NCI-H128 (cell line): ENCODE data around the gene KIRREL1.

Experiments used
- DNase-seq: peaks from one replicate; lab custom pipeline; 2025; ENCODE audit not compliant: unreplicated experiment; lab: John Stamatoyannopoulos, UW

Gene KIRREL1

GRCh38 chr1:157993147-157993917 is at the start of gene KIRREL1:
Gene KIRREL1, plus strand, starts transcription at chr1:157993645. Its CDS starts 32 bp downstream, at chr1:157993677.
- DNase-seq, result no peak

- DNase-seq, result no peak
These were observed 48.7 kb upstream of the KIRREL1 start for GRCh38 chr1:157944663-157945280.

GRCh38 chr1:157948312-157949073 is 45.0 kb upstream of the KIRREL1 start:
- no peak for DNase-seq

GRCh38 chr1:157949074-157949354 is 44.4 kb upstream of the KIRREL1 start:
- DNase-seq, result no peak

GRCh38 chr1:157951230-157951629 is 42.2 kb upstream of the KIRREL1 start:
- no peak for DNase-seq

- DNase-seq, result no peak
These were observed 40.8 kb upstream of the KIRREL1 start for GRCh38 chr1:157952601-157953000.

- DNase-seq, result no peak
These were observed 38.2 kb upstream of the KIRREL1 start for GRCh38 chr1:157955221-157955620.

GRCh38 chr1:157955857-157956256 is 37.6 kb upstream of the KIRREL1 start:
- no peak for DNase-seq

- DNase-seq, result no peak
These were observed 36.7 kb upstream of the KIRREL1 start for GRCh38 chr1:157956732-157957131.

GRCh38 chr1:157958263-157958662 is 35.2 kb upstream of the KIRREL1 start:
- no peak for DNase-seq

GRCh38 chr1:157959750-157960149 is 33.7 kb upstream of the KIRREL1 start:
- no peak for DNase-seq

- DNase-seq, result no peak
These were observed 32.7 kb upstream of the KIRREL1 start for GRCh38 chr1:157960773-157961172.

- DNase-seq, result no peak
These were observed 31.4 kb upstream of the KIRREL1 start for GRCh38 chr1:157961805-157962762.

- no peak for DNase-seq
These were observed 29.7 kb upstream of the KIRREL1 start for GRCh38 chr1:157963713-157964112.

- no peak for DNase-seq
These were observed 27.9 kb upstream of the KIRREL1 start for GRCh38 chr1:157965584-157965983.

GRCh38 chr1:157966031-157966537 is 27.4 kb upstream of the KIRREL1 start:
- no peak for DNase-seq

GRCh38 chr1:157967205-157967604 is 26.2 kb upstream of the KIRREL1 start:
- DNase-seq, result no peak

GRCh38 chr1:157968508-157968907 is 24.9 kb upstream of the KIRREL1 start:
- no peak for DNase-seq

- no peak for DNase-seq
These were observed 24.5 kb upstream of the KIRREL1 start for GRCh38 chr1:157968946-157969345.

- DNase-seq, result no peak
These were observed 23.6 kb upstream of the KIRREL1 start for GRCh38 chr1:157969697-157970485.
